SK-N-SH (cell line): ENCODE data around the gene C1GALT1. TPM values are rescaled to one million over a fixed set of nuclear protein-coding genes. Genes with fewer than 3 reads are reported as not detected.

Experiments
- CTCF ChIA-PET: fragments of 300-600, 350-600 bp; formaldehyde crosslinking; extraction: SDS; loops from one replicate; lab custom pipeline; 2021; lab: Yijun Ruan, JAX
- POLR2A ChIA-PET: fragments of 350-600 bp; sonication (Branson Sonifier 250); formaldehyde crosslinking; extraction: SDS; loops from one replicate; lab custom pipeline; 2020; ENCODE audit warnings: antibody characterized with exemption, inconsistent platforms; lab: Yijun Ruan, JAX
- DNase-seq: peaks from one replicate; pipeline ENCODE4 v3.0.0; 2012
- H2AFZ ChIP-seq: fragments of 200-600 bp; sonication (generic); 2 replicates; pipeline ENCODE4 v1.8.1; 2016; ENCODE audit warnings: antibody characterized with exemption, mild to moderate bottlenecking, low read depth
- H3F3A ChIP-seq: fragments of 200-600 bp; sonication (generic); replicated peaks from 2 replicates; pipeline ENCODE3; 2016; ENCODE audit warnings: antibody characterized with exemption, mild to moderate bottlenecking; ENCODE audit not compliant: insufficient read depth
- H3K27ac ChIP-seq, 2 experiments: fragments of 200-500 bp in 1 of 2; fragments of 200-600 bp in 1 of 2; sonication (Bioruptor generic) in 1 of 2; sonication (generic), shearing (Covaris generic) in 1 of 2; 2 replicates each; pipeline versions ENCODE4 v1.5.1 to v1.6.1; 2014 to 2016; ENCODE audit warnings: low read depth in 2 of 2, inconsistent platforms in 1 of 2, low read length in 1 of 2, mild to moderate bottlenecking in 1 of 2, mixed read lengths in 1 of 2
- H3K27me3 ChIP-seq: fragments of 200-600 bp; sonication (generic), shearing (Covaris generic); 2 replicates; pipeline ENCODE4 v1.6.1; 2016; ENCODE audit warnings: mixed run types; ENCODE audit not compliant: insufficient read depth
- H3K36me3 ChIP-seq, 2 experiments: fragments of 200-500 bp in 1 of 2; fragments of 200-600 bp in 1 of 2; sonication (Bioruptor generic) in 1 of 2; sonication (generic) in 1 of 2; replicated peaks in 1 of 2; 2 replicates each; pipeline versions ENCODE3 to v1.5.1; 2014 to 2016; ENCODE audit warnings: low read length in 1 of 2, mild to moderate bottlenecking in 1 of 2; ENCODE audit not compliant: insufficient read depth in 2 of 2, control insufficient read depth in 1 of 2
- H3K4me1 ChIP-seq, 2 experiments: fragments of 200-500 bp in 1 of 2; fragments of 200-600 bp in 1 of 2; sonication (Bioruptor generic) in 1 of 2; sonication (generic), shearing (Covaris generic) in 1 of 2; 2 replicates each; pipeline versions ENCODE4 v1.5.1 to v1.6.1; 2014 to 2016; ENCODE audit warnings: low read depth in 1 of 2, low read length in 1 of 2, mixed run types in 1 of 2; ENCODE audit not compliant: insufficient read depth in 2 of 2, control insufficient read depth in 1 of 2
- H3K4me2 ChIP-seq: fragments of 200-600 bp; sonication (generic), shearing (Covaris generic); 2 replicates; pipeline ENCODE4 v1.6.1; 2017; ENCODE audit warnings: mixed run types
- H3K4me3 ChIP-seq, 2 experiments: fragments of 200-500 bp in 1 of 2; fragments of 200-600 bp in 1 of 2; sonication (Bioruptor generic) in 1 of 2; sonication (generic), shearing (Covaris generic) in 1 of 2; 2 replicates each; pipeline versions ENCODE4 v1.5.1 to v1.8.1; 2014 to 2016; ENCODE audit warnings: low read depth in 2 of 2, inconsistent platforms in 1 of 2, low read length in 1 of 2, mild to moderate bottlenecking in 1 of 2, mixed read lengths in 1 of 2, moderate library complexity in 1 of 2
- H3K79me2 ChIP-seq: fragments of 200-600 bp; sonication (generic); 2 replicates; pipeline ENCODE4 v1.8.1; 2017; ENCODE audit warnings: mild to moderate bottlenecking; ENCODE audit not compliant: insufficient read depth
- H3K9ac ChIP-seq: fragments of 200-600 bp; sonication (generic); 2 replicates; pipeline ENCODE4 v1.6.1; 2017; ENCODE audit warnings: mixed run types
- H3K9me2 ChIP-seq: fragments of 200-600 bp; sonication (generic); 2 replicates; pipeline ENCODE4 v1.6.1; 2017; ENCODE audit warnings: mixed run types
- H3K9me3 ChIP-seq: fragments of 200-600 bp; sonication (generic); 2 replicates; pipeline ENCODE4 v1.6.1; 2017; ENCODE audit warnings: mixed run types, mild to moderate bottlenecking, moderate library complexity
- H4K20me1 ChIP-seq: fragments of 200-600 bp; sonication (generic); 2 replicates; pipeline ENCODE4 v1.6.1; 2017; ENCODE audit warnings: mild to moderate bottlenecking, mixed run types; ENCODE audit not compliant: insufficient read depth
- CHD2 ChIP-seq: fragments of 150-350 bp; IDR thresholded peaks from 2 replicates; pipeline ENCODE4 v1.6.1; 2018; ENCODE audit warnings: low read length; ENCODE audit not compliant: partially characterized antibody
- EP300 ChIP-seq, 2 experiments: IDR thresholded peaks; 2 replicates each; pipeline versions ENCODE4 v1.4.0 to v1.6.1; 2012; ENCODE audit warnings: borderline replicate concordance in 1 of 2, low read depth in 1 of 2, low read length in 1 of 2
- EZH2phosphoT487 ChIP-seq: fragments of 200-600 bp; sonication (generic); IDR thresholded peaks from 2 replicates; pipeline ENCODE4 v1.6.1; 2017; ENCODE audit warnings: low read depth, mixed run types, mild to moderate bottlenecking, antibody characterized with exemption, moderate library complexity, borderline replicate concordance
- FOSL2 ChIP-seq: IDR thresholded peaks from 2 replicates; pipeline ENCODE4 v1.4.0; 2012; ENCODE audit warnings: low read depth, mild to moderate bottlenecking, moderate library complexity, borderline replicate concordance
- FOXM1 ChIP-seq: IDR thresholded peaks from 2 replicates; pipeline ENCODE4 v1.4.0; 2012; ENCODE audit warnings: low read depth, mild to moderate bottlenecking
- GABPA ChIP-seq: IDR thresholded peaks from 2 replicates; pipeline ENCODE4 v1.4.0; 2012; ENCODE audit warnings: low read depth, mild to moderate bottlenecking
- GATA2 ChIP-seq: sonication (generic); formaldehyde crosslinking; IDR thresholded peaks from 2 replicates; pipeline ENCODE4 v1.5.0; 2020; ENCODE audit warnings: mild to moderate bottlenecking, missing genetic modification reagents
- JUND ChIP-seq: IDR thresholded peaks from 2 replicates; pipeline ENCODE4 v1.4.0; 2012
- MEF2A ChIP-seq: IDR thresholded peaks from 2 replicates; pipeline ENCODE4 v1.4.0; 2012; ENCODE audit warnings: low read depth, borderline replicate concordance
- MXI1 ChIP-seq: IDR thresholded peaks from 2 replicates; pipeline ENCODE4 v1.6.1; 2012; ENCODE audit warnings: mild to moderate bottlenecking, low read depth, low read length, improper control_type of control experiment
- NRF1 ChIP-seq: IDR thresholded peaks from 2 replicates; pipeline ENCODE4 v1.6.1; 2012; ENCODE audit warnings: low read depth, mild to moderate bottlenecking, low read length
- POLR2AphosphoS5 ChIP-seq: IDR thresholded peaks from 2 replicates; pipeline ENCODE4 v1.6.1; 2012; ENCODE audit warnings: low read depth, low read length
- RCOR1 ChIP-seq: fragments of 150-350 bp; IDR thresholded peaks from 2 replicates; pipeline ENCODE4 v1.6.1; 2017; ENCODE audit warnings: antibody characterized with exemption, low read length
- RXRA ChIP-seq: IDR thresholded peaks from 2 replicates; pipeline ENCODE4 v1.4.0; 2012; ENCODE audit warnings: low read depth, mild to moderate bottlenecking, borderline replicate concordance
- SMC3 ChIP-seq: IDR thresholded peaks from 2 replicates; pipeline ENCODE4 v1.6.1; 2012; ENCODE audit warnings: low read depth, low read length, improper control_type of control experiment
- TCF12 ChIP-seq: IDR thresholded peaks from 2 replicates; pipeline ENCODE4 v1.4.0; 2012
- YY1 ChIP-seq: IDR thresholded peaks from 2 replicates; pipeline ENCODE4 v1.4.0; 2012; ENCODE audit warnings: low read depth, mild to moderate bottlenecking
- WGBS: methylation state at CpG from one replicate; pipeline ENCODE4 v1.1.6; 2017; ENCODE audit warnings: low lambda C conversion rate; 5-methylcytosine and 5-hydroxymethylcytosine counted together
- polyA plus RNA-seq, 3 experiments: library from polyadenylated mRNA; depleted of rRNA; stranded (reverse); fragments of >200 nt; gene quantifications; 2 replicates each; pipeline ENCODE4 v1.2.3, GENCODE V29; 2012
- TF ChIP-seq, protein P1 (sequence below): IDR thresholded peaks from 2 replicates; pipeline ENCODE4 v1.4.0; 2012; ENCODE audit warnings: low read depth
- TF ChIP-seq, protein P2 (sequence below): IDR thresholded peaks from 2 replicates; pipeline ENCODE4; 2012
- TF ChIP-seq, protein P3 (sequence below): IDR thresholded peaks from 2 replicates; pipeline ENCODE4 v1.4.0; 2012; ENCODE audit warnings: low read depth, borderline replicate concordance
- TF ChIP-seq, protein P4 (sequence below): fragments of 150-350 bp; IDR thresholded peaks from 2 replicates; pipeline ENCODE4 v1.6.1; 2017; ENCODE audit warnings: antibody characterized with exemption, low read length, low read depth, borderline replicate concordance
- TF ChIP-seq, protein P5 (sequence below): IDR thresholded peaks from 2 replicates; pipeline ENCODE4 v1.4.0; 2012; ENCODE audit warnings: low read depth, borderline replicate concordance

The C1GALT1 gene
- polyA plus RNA-seq, 1 of the 3 experiments (the other 2 are of a cell fraction), result 15.2 TPM

DNA sequence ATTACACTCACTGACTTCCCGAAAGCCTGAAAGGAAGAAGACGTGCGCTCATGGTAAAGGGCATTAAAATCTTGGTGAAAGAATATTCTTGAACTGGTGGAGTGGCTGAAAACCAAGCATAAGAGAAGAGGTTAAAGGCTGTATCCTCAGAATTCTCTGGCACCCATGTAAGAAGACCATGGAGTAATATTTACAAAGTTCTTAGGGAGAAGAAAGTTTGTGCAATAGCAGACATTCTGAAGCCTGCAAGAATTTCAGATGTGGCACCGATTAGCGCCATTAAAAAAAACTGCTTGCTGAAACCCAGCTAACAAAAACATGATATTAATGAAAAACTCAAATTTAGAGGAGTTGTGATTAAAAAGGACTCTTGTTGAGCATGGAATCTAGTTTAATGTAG lies 44.1 kb downstream of the C1GALT1 start (continued):
- TF ChIP-seq FOXM1, result no peak
- TF ChIP-seq, protein P1, sequence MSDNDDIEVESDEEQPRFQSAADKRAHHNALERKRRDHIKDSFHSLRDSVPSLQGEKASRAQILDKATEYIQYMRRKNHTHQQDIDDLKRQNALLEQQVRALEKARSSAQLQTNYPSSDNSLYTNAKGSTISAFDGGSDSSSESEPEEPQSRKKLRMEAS, result no peak
- no peak for TF ChIP-seq MXI1
- TF ChIP-seq, protein P2, sequence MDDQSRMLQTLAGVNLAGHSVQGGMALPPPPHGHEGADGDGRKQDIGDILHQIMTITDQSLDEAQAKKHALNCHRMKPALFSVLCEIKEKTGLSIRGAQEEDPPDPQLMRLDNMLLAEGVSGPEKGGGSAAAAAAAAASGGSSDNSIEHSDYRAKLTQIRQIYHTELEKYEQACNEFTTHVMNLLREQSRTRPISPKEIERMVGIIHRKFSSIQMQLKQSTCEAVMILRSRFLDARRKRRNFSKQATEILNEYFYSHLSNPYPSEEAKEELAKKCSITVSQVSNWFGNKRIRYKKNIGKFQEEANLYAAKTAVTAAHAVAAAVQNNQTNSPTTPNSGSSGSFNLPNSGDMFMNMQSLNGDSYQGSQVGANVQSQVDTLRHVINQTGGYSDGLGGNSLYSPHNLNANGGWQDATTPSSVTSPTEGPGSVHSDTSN, result no peak

DNA sequence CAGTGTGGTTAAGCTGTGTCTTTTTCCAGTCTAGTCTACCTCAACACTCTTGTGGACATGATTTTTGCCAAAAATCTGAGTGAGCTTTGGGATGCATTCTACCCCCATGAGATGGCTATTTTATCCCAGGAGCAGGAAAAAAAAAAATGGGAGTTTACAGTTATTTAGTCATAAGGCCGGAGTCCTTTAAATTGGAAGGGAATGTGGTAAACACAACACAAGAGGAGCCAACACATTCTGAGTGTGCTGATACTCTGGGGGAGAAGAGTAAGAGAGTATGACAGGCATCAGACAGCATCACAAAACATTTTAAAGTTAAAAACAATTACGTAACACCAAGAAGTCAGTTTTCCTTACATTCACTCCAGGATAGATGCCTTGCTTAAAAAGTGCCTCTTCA lies 46.1 kb downstream of the C1GALT1 start:
- CTCF ChIA-PET, result interaction anchor here (1.0 to 1.3 kb wide), 2 partner anchors 11 to 21 kb away, joined by 4 to 5 read pairs; no protein-coding TSS in a partner anchor
- no peak for TF ChIP-seq MEF2A
- TF ChIP-seq GATA2 (CRISPR knock-in tag), result no peak
- no peak for TF ChIP-seq FOSL2
- no peak for TF ChIP-seq NRF1
- TF ChIP-seq, protein P3, sequence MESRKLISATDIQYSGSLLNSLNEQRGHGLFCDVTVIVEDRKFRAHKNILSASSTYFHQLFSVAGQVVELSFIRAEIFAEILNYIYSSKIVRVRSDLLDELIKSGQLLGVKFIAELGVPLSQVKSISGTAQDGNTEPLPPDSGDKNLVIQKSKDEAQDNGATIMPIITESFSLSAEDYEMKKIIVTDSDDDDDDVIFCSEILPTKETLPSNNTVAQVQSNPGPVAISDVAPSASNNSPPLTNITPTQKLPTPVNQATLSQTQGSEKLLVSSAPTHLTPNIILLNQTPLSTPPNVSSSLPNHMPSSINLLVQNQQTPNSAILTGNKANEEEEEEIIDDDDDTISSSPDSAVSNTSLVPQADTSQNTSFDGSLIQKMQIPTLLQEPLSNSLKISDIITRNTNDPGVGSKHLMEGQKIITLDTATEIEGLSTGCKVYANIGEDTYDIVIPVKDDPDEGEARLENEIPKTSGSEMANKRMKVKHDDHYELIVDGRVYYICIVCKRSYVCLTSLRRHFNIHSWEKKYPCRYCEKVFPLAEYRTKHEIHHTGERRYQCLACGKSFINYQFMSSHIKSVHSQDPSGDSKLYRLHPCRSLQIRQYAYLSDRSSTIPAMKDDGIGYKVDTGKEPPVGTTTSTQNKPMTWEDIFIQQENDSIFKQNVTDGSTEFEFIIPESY, result no peak
- TF ChIP-seq SMC3, result no peak
- TF ChIP-seq RXRA, result no peak
- no peak for TF ChIP-seq GABPA
- TF ChIP-seq JUND, result no peak
- TF ChIP-seq, protein P4, sequence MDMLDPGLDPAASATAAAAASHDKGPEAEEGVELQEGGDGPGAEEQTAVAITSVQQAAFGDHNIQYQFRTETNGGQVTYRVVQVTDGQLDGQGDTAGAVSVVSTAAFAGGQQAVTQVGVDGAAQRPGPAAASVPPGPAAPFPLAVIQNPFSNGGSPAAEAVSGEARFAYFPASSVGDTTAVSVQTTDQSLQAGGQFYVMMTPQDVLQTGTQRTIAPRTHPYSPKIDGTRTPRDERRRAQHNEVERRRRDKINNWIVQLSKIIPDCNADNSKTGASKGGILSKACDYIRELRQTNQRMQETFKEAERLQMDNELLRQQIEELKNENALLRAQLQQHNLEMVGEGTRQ, result no peak
- TF ChIP-seq CHD2, result no peak
- TF ChIP-seq RCOR1, result no peak
- no peak for TF ChIP-seq TCF12
- no peak for TF ChIP-seq EZH2phosphoT487
- no peak for TF ChIP-seq YY1
- TF ChIP-seq, protein P5, sequence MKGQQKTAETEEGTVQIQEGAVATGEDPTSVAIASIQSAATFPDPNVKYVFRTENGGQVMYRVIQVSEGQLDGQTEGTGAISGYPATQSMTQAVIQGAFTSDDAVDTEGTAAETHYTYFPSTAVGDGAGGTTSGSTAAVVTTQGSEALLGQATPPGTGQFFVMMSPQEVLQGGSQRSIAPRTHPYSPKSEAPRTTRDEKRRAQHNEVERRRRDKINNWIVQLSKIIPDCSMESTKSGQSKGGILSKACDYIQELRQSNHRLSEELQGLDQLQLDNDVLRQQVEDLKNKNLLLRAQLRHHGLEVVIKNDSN, result no peak
- no peak for TF ChIP-seq POLR2AphosphoS5
- TF ChIP-seq MXI1, result no peak
- no peak for TF ChIP-seq EP300 (IDR thresholded peaks at IDR 0.05; ENCODE audit: borderline replicate concordance in 1 of 2, low read depth in 1 of 2, low read length in 1 of 2)
- Histone ChIP-seq H3K9me2 (0 out of 2 replicates have a peak, but pooled peaks cover 4% of the 10 kb centered on the region), H3K9ac (no peak overlapping the region), H4K20me1 (no peaks in the 10 kb centered on the region), H2AFZ (no peak overlapping the region), H3K36me3 (peaks cover 0 to 15% of the 10 kb centered on the region in 2 experiments), H3K4me3 (no peak overlapping the region), H3K27ac (no peak overlapping the region), H3F3A (no peaks in the 10 kb centered on the region), H3K79me2 (peaks cover 14% of the 10 kb centered on the region; the same call in 1 of the 2 replicates), H3K4me2 (no peak overlapping the region), H3K4me1 (no peaks in the 10 kb centered on the region), H3K27me3 (no peaks in the 10 kb centered on the region), H3K9me3 (0 out of 2 replicates have a peak, but pooled peaks cover 6% of the 10 kb centered on the region)
- no peak for DNase-seq
- WGBS, result 48% methylated on average over 2 of the region's 2 CpGs
- POLR2A ChIA-PET, result no interaction called here
